GM19468 (cell line): ENCODE measurements around the gene CASQ1.

Experiments used
- ATAC-seq: cut with Tn5 transposase; IDR thresholded peaks from one replicate; pipeline ENCODE4 v1.9.1; 2021; ENCODE audit warnings: mild to moderate bottlenecking, moderate library complexity, moderate number of reproducible peaks; ENCODE audit not compliant: unreplicated experiment; ENCODE audit errors: extremely low read depth

CASQ1 gene

GRCh38 chr1:160168016-160168415 is 22.4 kb upstream of the CASQ1 start:
- no peak for ATAC-seq

GRCh38 chr1:160168609-160169369 is 21.6 kb upstream of the CASQ1 start:
- ATAC-seq: no peak

GRCh38 chr1:160169553-160170399 is 20.6 kb upstream of the CASQ1 start:
- ATAC-seq: peak; percentile 44

DNA sequence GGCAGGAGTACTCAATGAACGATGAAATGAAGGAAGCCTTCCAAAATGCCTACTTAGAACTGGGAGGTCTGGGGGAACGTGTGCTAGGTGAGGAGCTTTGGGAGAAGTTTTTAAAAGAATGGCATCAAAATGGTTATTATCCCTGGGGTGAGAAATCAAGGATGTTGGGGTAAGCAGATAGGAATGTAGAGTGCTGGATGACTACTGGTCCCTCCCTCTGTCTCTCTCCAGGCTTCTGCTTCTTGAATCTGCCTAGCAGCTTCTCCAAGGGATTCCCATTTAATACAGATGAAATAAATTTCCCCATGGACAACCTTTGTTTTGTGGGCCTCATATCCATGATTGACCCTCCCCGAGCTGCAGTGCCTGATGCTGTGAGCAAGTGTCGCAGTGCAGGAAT is 19.0 kb upstream of the CASQ1 start:
- no peak for ATAC-seq

GRCh38 chr1:160171980-160172379 is 18.4 kb upstream of the CASQ1 start:
- ATAC-seq: no peak

DNA sequence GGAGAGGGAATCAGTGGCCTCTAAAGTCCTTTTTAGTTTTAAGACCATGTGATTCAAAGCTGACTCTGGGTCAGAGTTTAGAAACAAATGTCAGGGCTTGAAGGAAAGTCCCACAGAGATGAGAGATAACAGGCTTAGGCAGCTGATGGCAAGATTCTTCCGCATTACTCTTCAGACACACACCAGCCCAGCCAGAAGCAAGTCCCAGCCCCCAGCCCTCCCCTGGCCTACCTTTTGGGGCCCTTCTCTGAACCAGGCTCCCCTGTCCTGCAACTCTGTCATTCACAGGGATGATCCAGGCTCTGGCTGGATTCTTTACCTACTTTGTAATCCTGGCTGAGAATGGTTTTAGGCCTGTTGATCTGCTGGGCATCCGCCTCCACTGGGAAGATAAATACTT is 13.1 kb upstream of the CASQ1 start:
- ATAC-seq: no peak

DNA sequence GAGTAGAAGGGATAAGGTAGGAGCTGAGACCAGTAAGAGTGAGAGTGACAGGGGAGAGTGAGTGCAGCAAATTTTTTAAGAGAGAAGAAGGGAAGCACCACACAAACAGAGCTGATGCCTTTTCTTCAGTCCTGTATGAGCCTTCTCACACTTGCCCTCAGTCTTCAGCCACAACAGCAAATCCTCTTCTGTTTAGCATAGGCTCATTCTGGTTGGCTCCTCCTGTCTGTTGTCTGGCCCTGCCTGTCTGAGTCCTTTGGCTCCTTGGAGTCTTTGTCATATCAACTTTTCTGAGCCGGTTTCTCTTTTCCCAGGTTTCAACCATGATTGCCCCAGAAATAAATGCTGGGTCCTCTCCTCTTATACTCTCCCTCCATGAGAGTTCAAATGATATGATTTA is 12.7 kb upstream of the CASQ1 start:
- no peak for ATAC-seq

DNA sequence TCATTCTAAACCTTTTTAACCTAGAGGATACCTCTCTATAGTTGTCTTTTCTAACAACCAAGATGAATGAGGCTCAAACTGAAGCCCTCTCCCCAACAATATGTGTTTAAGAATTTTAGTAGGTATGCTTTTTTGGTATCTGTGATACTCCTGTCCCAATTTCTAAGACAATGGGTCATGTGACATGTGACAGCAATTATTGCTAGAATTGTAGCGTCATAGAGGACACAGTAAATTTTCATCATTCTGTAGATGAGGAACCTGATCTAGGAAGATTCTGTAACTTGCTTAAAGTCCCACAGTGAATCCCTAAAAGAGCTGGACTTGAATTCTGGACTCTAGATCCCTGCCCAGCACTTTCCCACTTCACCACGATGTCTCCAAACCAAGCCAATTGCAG is 11.6 kb upstream of the CASQ1 start:
- ATAC-seq: no peak

DNA sequence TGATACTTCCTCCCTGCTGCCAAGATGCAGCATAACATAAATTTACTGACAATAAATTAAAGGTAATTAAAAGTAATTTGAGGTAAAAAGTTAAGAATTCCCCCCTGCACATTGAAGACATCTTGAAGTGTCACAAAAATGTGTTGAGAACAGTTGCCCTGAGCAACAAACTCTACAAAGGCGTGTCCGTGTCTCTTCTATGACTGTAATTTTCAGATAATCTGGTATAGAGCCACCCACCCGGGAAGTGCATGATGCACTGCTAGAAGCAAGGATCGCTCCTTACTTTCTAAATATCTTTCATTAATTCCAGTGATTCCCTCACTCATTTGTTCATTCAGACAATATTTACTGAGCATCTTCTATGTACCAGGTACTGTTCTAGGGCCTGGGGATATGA is 11.0 kb upstream of the CASQ1 start:
- no peak for ATAC-seq

GRCh38 chr1:160186246-160186645 is 4.1 kb upstream of the CASQ1 start:
- ATAC-seq: no peak

GRCh38 chr1:160186729-160187128 is 3.6 kb upstream of the CASQ1 start:
- ATAC-seq: no peak

- no peak for ATAC-seq
These were observed 3.0 kb upstream of the CASQ1 start for GRCh38 chr1:160187407-160187806.

- no peak for ATAC-seq
These were observed 2.0 kb upstream of the CASQ1 start for GRCh38 chr1:160188341-160188740.

DNA sequence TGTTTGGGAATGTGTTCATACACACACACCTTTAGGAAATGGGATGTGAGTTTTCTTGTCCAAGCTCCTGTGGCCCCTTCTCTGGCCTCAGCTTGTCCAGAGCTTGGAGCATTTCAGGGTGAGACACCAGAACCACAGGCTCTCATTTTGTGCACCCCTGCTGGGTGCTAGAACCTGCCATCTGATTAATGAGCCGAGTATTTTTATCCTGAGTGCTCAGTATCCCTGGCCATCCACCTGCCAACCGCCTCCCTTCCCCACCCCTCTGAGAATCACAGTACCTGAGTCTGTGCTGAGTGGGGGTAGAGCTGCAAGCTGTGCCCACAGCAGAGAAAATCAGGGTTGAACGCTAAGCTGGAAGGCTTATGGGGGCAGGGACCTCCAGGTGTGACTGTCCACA is 1.4 kb downstream of the CASQ1 start:
- ATAC-seq: no peak

- ATAC-seq: no peak
These were observed 1.9 kb downstream of the CASQ1 start for GRCh38 chr1:160192234-160192633.

GRCh38 chr1:160193091-160193819 is 2.9 kb downstream of the CASQ1 start:
- ATAC-seq: no peak

- no peak for ATAC-seq
These were observed 3.7 kb downstream of the CASQ1 start for GRCh38 chr1:160193832-160194736.

GRCh38 chr1:160194737-160195059 is 4.3 kb downstream of the CASQ1 start:
- ATAC-seq: no peak

DNA sequence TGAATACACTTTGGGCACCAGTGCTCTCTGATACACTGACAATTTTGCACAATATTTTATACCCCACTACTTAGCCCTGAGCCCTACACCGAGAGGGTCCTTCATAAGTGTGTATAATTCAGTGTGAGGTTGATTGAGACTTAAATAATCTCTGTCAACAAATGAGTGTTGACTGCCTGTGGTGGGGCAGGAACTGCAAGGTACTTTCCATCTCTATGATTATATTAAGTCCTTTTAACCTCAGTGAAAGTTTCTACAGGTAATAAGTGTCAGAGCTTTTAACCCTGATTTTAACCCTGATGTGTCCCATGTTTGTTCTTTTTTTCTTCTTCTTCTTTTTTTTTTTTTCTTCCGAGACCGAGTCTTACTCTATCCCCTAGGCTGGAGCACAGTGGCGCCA is 5.8 kb downstream of the CASQ1 start:
- ATAC-seq: no peak

- no peak for ATAC-seq
These were observed 6.9 kb downstream of the CASQ1 start for GRCh38 chr1:160197231-160197630.
